Naive thymus-derived CD4-positive, alpha-beta T cell (primary cell): Measurements from ENCODE around the gene CNTNAP4. TPM values are rescaled to one million over a fixed set of nuclear protein-coding genes. Genes with fewer than 3 reads are reported as not detected.

Source experiments
- ATAC-seq: fragments of 150-1000 bp; cut with Tn5 transposase; 2 replicates; pipeline ENCODE4 v1.10.0; 2021; ENCODE audit warnings: mild to moderate bottlenecking, moderate library complexity
- CTCF ChIA-PET: fragments of 350-600 bp; sonication (Branson Sonifier 250); formaldehyde crosslinking; loops from one replicate; lab custom pipeline; 2021; ENCODE audit warnings: antibody characterized with exemption; lab: Charles Lee
- POLR2A ChIA-PET: fragments of 350-600 bp; sonication (Branson Sonifier 250); formaldehyde crosslinking; loops from one replicate; lab custom pipeline; 2021; ENCODE audit warnings: antibody characterized with exemption, inconsistent platforms; lab: Charles Lee
- DNase-seq, 9 donors: peaks; one replicate each; pipeline versions ENCODE4 v3.0.0 to v3.0.0-alpha.2; 2020 to 2022; ENCODE audit warnings: mixed read lengths in 1 of 9
- H3K27ac ChIP-seq: one replicate; pipeline ENCODE4 v1.7.0; 2013; ENCODE audit warnings: mild to moderate bottlenecking, low read depth, low read length, moderate library complexity
- H3K27me3 ChIP-seq, 2 donors: one replicate each; pipeline ENCODE4 v1.7.0; 2013; ENCODE audit warnings: low read length in 2 of 2, mild to moderate bottlenecking in 2 of 2, moderate library complexity in 2 of 2; ENCODE audit not compliant: control insufficient read depth in 2 of 2, insufficient read depth in 2 of 2
- H3K36me3 ChIP-seq, 3 experiments: 1 replicate in 2 of 3; 2 replicates in 1 of 3; pipeline ENCODE4 v1.7.0; 2013; ENCODE audit warnings: low read length in 3 of 3, mild to moderate bottlenecking in 3 of 3, moderate library complexity in 1 of 3; ENCODE audit not compliant: insufficient read depth in 3 of 3, control insufficient read depth in 2 of 3
- H3K4me1 ChIP-seq, 2 donors: one replicate each; pipeline ENCODE4 v1.7.0; 2013; ENCODE audit warnings: low read length in 2 of 2, mild to moderate bottlenecking in 2 of 2, moderate library complexity in 1 of 2; ENCODE audit not compliant: control insufficient read depth in 2 of 2, insufficient read depth in 2 of 2
- H3K4me3 ChIP-seq: 2 replicates; pipeline ENCODE4 v1.7.0; 2013; ENCODE audit warnings: mild to moderate bottlenecking, low read length
- H3K9me3 ChIP-seq, 3 experiments: 1 replicate in 2 of 3; 2 replicates in 1 of 3; pipeline ENCODE4 v1.7.0; 2013; ENCODE audit warnings: low read length in 3 of 3; ENCODE audit not compliant: control insufficient read depth in 2 of 3
- H3K27ac Mint-ChIP-seq, 9 donors: one replicate each; pipeline ENCODE4 v1.8.0; 2020 to 2022; ENCODE audit warnings: mixed read lengths in 9 of 9, mild to moderate bottlenecking in 8 of 9, moderate library complexity in 5 of 9, inconsistent platforms in 2 of 9
- H3K27me3 Mint-ChIP-seq, 5 donors: one replicate each; pipeline ENCODE4 v1.8.0; 2021 to 2022; ENCODE audit warnings: mixed read lengths in 5 of 5, mild to moderate bottlenecking in 1 of 5
- H3K36me3 Mint-ChIP-seq, 5 donors: one replicate each; pipeline ENCODE4 v1.8.0; 2020 to 2022; ENCODE audit warnings: mixed read lengths in 5 of 5, mild to moderate bottlenecking in 3 of 5, inconsistent platforms in 1 of 5
- H3K4me1 Mint-ChIP-seq, 7 donors: one replicate each; pipeline ENCODE4 v1.8.0; 2020 to 2022; ENCODE audit warnings: mixed read lengths in 7 of 7, mild to moderate bottlenecking in 3 of 7, inconsistent platforms in 1 of 7
- H3K4me3 Mint-ChIP-seq, 10 donors: one replicate each; pipeline ENCODE4 v1.8.0; 2020 to 2022; ENCODE audit warnings: mild to moderate bottlenecking in 10 of 10, mixed read lengths in 10 of 10, moderate library complexity in 6 of 10, inconsistent platforms in 2 of 10
- H3K9me3 Mint-ChIP-seq, 11 donors: one replicate each; pipeline ENCODE4 v1.8.0; 2020 to 2022; ENCODE audit warnings: mixed read lengths in 11 of 11, mild to moderate bottlenecking in 4 of 11, inconsistent platforms in 1 of 11, moderate library complexity in 1 of 11
- intact Hi-C, 2 donors: fragments of 100-400 bp; cut with micrococcal nuclease; formaldehyde crosslinking; loops; one replicate each; pipeline ENCODE4 v1.15.1; 2023
- polyA plus RNA-seq, 2 donors: library from polyadenylated mRNA; unstranded; fragments of 300-500 nt; fragmentation: Illumina TruSeq; gene quantifications; one replicate each; pipeline ENCODE4 v1.2.3, GENCODE V29; 2021
- total RNA-seq, 6 experiments: library from RNA in 5 of 6; stranded (reverse) in 5 of 6; gene quantifications; 1 replicate in 5 of 6; 2 replicates in 1 of 6; pipeline ENCODE4 v1.2.3 and lab custom pipeline; 2021 to 2026

Gene CNTNAP4
- total and polyA plus RNA-seq, 7 experiments from 2014 or later = not detected

GRCh38 chr16:76243620-76244019 is 33.6 kb upstream of the CNTNAP4 start:
- intact Hi-C loops = no loop called here
- Histone ChIP-seq H3K27me3 (no peaks in the 10 kb centered on the region), H3K4me3 (no peak overlapping the region), H3K9me3 (no peaks in the 10 kb centered on the region), H3K4me1 (no peaks in the 10 kb centered on the region), H3K36me3 (no peaks in the 10 kb centered on the region), H3K27ac (no peak overlapping the region)
- POLR2A ChIA-PET = no interaction called here
- Mint-ChIP-seq H3K4me1 (no peaks in the 10 kb centered on the region), H3K9me3 (peaks cover 0 to 20% (median 4%) of the 10 kb centered on the region in 11 donors), H3K36me3 (no peaks in the 10 kb centered on the region), H3K27ac (no peak overlapping the region), H3K27me3 (no peaks in the 10 kb centered on the region), H3K4me3 (no peak overlapping the region)
- ATAC-seq (no peak), DNase-seq (no peak)
- CTCF ChIA-PET = no interaction called here

DNA sequence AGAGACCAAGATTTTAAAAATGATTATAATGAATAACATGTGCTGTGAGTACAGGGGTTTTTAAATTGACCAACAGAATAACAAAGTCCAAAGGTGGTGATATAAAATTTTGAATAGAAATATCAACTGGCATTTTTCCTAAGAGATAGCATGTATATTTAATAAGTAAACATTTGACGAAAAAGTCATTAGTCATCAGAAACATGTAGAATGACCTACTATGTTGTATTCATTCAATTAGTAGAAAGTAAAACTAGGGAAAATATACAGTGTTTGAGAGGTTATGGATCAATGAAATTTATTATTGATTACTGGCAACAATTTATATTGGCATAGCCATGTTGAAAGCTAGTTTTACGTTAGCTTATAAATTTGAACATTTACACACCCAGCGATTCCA is 30.6 kb upstream of the CNTNAP4 start:
- no peak overlapping the region for H3K27ac Mint-ChIP-seq
- no peaks in the 10 kb centered on the region for H3K36me3 Mint-ChIP-seq
- H3K4me1 ChIP-seq = no peaks in the 10 kb centered on the region
- no peaks in the 10 kb centered on the region for H3K9me3 ChIP-seq
- no peak overlapping the region for H3K27ac ChIP-seq
- no peaks in the 10 kb centered on the region for H3K27me3 ChIP-seq
- DNase-seq (no peak), ATAC-seq (no peak)
- ChIA-PET CTCF (no interaction called here), POLR2A (no interaction called here)
- intact Hi-C loops = no loop called here
- H3K27me3 Mint-ChIP-seq = no peaks in the 10 kb centered on the region
- H3K9me3 Mint-ChIP-seq = peaks cover 2 to 20% (median 7%) of the 10 kb centered on the region in 11 donors
- H3K4me1 Mint-ChIP-seq = no peaks in the 10 kb centered on the region
- H3K4me3 Mint-ChIP-seq = no peak overlapping the region
- H3K36me3 ChIP-seq = no peaks in the 10 kb centered on the region
- H3K4me3 ChIP-seq = no peak overlapping the region

DNA sequence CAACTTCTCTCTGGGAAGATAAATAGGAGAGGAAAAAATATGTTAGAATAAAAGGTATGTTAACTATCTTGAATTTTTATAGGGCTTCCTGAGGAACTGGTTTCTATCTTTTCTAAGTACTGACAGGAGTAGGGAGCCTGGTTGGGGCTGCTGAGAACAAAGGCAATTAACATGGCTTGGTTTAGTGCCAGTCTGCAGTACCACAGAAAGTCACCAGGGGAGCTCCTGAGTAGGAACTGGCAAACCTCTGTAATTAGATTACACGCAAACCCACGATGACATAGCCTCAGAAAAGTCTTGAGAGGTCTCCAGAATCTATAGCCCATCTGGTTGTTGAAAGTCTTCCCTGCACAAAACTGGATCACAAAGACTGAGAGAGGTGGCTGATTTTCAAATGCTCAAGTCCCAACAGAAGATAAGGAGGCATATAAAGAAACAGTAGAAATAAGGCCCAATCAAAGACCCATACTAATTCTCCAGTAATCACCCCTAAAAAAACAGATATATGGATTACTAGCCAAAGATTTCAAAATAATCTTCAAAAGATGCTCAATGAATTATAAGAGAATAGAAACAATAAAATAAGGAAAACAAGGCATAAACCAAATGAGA is 11.7 kb upstream of the CNTNAP4 start:
- CTCF ChIA-PET = no interaction called here

DNA sequence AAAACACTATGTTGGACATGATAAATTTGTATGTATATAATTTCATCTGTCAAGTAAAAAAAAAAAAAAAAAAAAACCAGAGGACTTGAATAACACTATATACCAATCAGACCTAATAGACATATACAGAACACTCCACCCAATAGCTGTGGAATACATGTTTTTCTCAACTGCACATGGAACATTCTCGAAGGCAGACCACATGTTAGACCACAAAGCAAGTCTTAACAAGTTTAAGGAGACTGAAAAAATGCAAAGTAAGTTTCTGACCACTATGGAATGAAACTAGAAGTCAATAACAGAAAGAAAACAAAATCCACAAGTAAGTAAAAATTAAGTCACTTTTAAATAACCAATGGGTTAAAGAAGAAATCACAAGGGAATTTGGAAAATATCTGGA is 8.4 kb upstream of the CNTNAP4 start:
- no peak for ATAC-seq
- no peak for DNase-seq
- Histone ChIP-seq H3K9me3 (no peaks in the 10 kb centered on the region), H3K4me3 (no peak overlapping the region), H3K4me1 (no peaks in the 10 kb centered on the region), H3K27ac (no peak overlapping the region), H3K36me3 (no peaks in the 10 kb centered on the region), H3K27me3 (no peaks in the 10 kb centered on the region)
- Mint-ChIP-seq H3K36me3 (no peaks in the 10 kb centered on the region), H3K4me3 (no peak overlapping the region), H3K4me1 (no peaks in the 10 kb centered on the region), H3K27ac (no peak overlapping the region), H3K27me3 (no peaks in the 10 kb centered on the region), H3K9me3 (peaks cover 2 to 44% (median 15%) of the 10 kb centered on the region in 11 donors)
- intact Hi-C loops = no loop called here
- CTCF ChIA-PET = no interaction called here
- POLR2A ChIA-PET = no interaction called here

More for the DNA sequence above, 11.7 kb upstream of the CNTNAP4 start:
- Mint-ChIP-seq H3K9me3 (peaks cover 0 to 31% (median 8%) of the 10 kb centered on the region in 11 donors), H3K4me1 (no peaks in the 10 kb centered on the region), H3K4me3 (no peak overlapping the region), H3K27me3 (no peaks in the 10 kb centered on the region), H3K27ac (no peak overlapping the region), H3K36me3 (no peaks in the 10 kb centered on the region)
- no peaks in the 10 kb centered on the region for H3K9me3 ChIP-seq
- no peaks in the 10 kb centered on the region for H3K27me3 ChIP-seq
- no peak overlapping the region for H3K4me3 ChIP-seq
- POLR2A ChIA-PET = no interaction called here
- ATAC-seq (no peak), DNase-seq (no peak)
- no peaks in the 10 kb centered on the region for H3K4me1 ChIP-seq
- no peaks in the 10 kb centered on the region for H3K36me3 ChIP-seq
- no peak overlapping the region for H3K27ac ChIP-seq
- intact Hi-C loops = no loop called here

GRCh38 chr16:76277460-76278030 is 344 bp downstream of the CNTNAP4 start:
- H3K4me3 ChIP-seq = no peak overlapping the region
- DNase-seq (no peak), ATAC-seq (no peak)
- H3K9me3 ChIP-seq = no peaks in the 10 kb centered on the region
- Mint-ChIP-seq H3K4me3 (no peak overlapping the region), H3K9me3 (peaks cover 0 to 7% (median 0%) of the 10 kb centered on the region in 11 donors), H3K36me3 (no peaks in the 10 kb centered on the region), H3K27me3 (peaks cover 0 to 12% (median 9%) of the 10 kb centered on the region in 5 donors), H3K4me1 (no peaks in the 10 kb centered on the region), H3K27ac (no peak overlapping the region)
- H3K4me1 ChIP-seq = no peaks in the 10 kb centered on the region
- H3K27me3 ChIP-seq = no peaks in the 10 kb centered on the region
- POLR2A ChIA-PET = no interaction called here
- CTCF ChIA-PET = no interaction called here
- H3K27ac ChIP-seq = no peak overlapping the region
- no peaks in the 10 kb centered on the region for H3K36me3 ChIP-seq
- intact Hi-C loops = no loop called here

DNA sequence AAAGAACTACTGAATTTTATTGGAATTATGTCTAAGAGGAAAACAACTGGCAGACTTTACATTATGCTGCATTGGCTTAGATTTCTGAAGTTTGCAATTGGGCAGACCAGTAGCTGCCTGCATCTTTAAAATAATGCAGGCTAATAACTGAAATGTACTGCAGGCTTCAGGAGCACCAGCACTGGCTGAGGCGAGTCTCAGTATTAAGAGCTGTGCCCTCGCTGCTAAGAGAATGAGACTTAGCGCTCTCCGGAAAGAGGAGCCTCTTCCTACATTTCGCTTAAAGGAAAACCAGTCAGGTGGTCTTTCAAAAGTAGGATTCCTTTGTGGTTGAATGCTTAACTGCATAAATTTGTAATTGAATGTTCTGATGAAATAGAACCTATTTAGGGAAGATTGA is 885 bp downstream of the CNTNAP4 start:
- no peaks in the 10 kb centered on the region for H3K4me1 Mint-ChIP-seq
- ATAC-seq (no peak), DNase-seq (no peak)
- no peaks in the 10 kb centered on the region for H3K36me3 ChIP-seq
- peaks cover 0 to 12% (median 9%) of the 10 kb centered on the region in 5 donors for H3K27me3 Mint-ChIP-seq
- no peaks in the 10 kb centered on the region for H3K4me1 ChIP-seq
- H3K4me3 Mint-ChIP-seq = no peak overlapping the region
- H3K27ac ChIP-seq = no peak overlapping the region
- H3K9me3 Mint-ChIP-seq = peaks cover 0 to 5% (median 0%) of the 10 kb centered on the region in 11 donors
- no peaks in the 10 kb centered on the region for H3K36me3 Mint-ChIP-seq
- ChIA-PET POLR2A (no interaction called here), CTCF (no interaction called here)
- no peak overlapping the region for H3K4me3 ChIP-seq
- intact Hi-C loops = no loop called here
- H3K9me3 ChIP-seq = no peaks in the 10 kb centered on the region
- H3K27ac Mint-ChIP-seq = no peak overlapping the region
- no peaks in the 10 kb centered on the region for H3K27me3 ChIP-seq

- Mint-ChIP-seq H3K4me3 (no peak overlapping the region), H3K27me3 (peaks cover 0 to 12% (median 9%) of the 10 kb centered on the region in 5 donors), H3K36me3 (no peaks in the 10 kb centered on the region), H3K27ac (no peak overlapping the region), H3K4me1 (no peaks in the 10 kb centered on the region), H3K9me3 (peaks cover 0 to 5% (median 0%) of the 10 kb centered on the region in 11 donors)
- Histone ChIP-seq H3K4me3 (no peak overlapping the region), H3K27me3 (no peaks in the 10 kb centered on the region), H3K36me3 (no peaks in the 10 kb centered on the region), H3K27ac (no peak overlapping the region), H3K4me1 (no peaks in the 10 kb centered on the region), H3K9me3 (no peaks in the 10 kb centered on the region)
- ChIA-PET POLR2A (no interaction called here), CTCF (no interaction called here)
- DNase-seq = no peak
- ATAC-seq = no peak
- intact Hi-C loops = no loop called here
Observed at GRCh38 chr16:76278980-76279379, 1.8 kb downstream of the CNTNAP4 start.
